ENCODE measurements around the gene TRUB1.

GRCh38 chr10:114938856-114939193, 830 bp downstream of the TRUB1 start:
- TF ChIP-seq CTCF (IDR thresholded peaks at IDR 0.05; ENCODE audit: low read depth, low read length, poor library complexity, severe bottlenecking) (no peak), EZH2phosphoT487 (IDR thresholded peaks at IDR 0.05; ENCODE audit: borderline replicate concordance, low read length) (no peak)
